Posterior cingulate gyrus (tissue), 11 donors: Measurements from ENCODE around the gene RPL7L1.
"Not testable (repeated sequence)": the region's sequence is repeated elsewhere in the genome, so short reads cannot be mapped to it uniquely, and the experiment has no call there.

Experiments used
- DNase-seq, 10 donors: peaks; one replicate each; pipeline versions ENCODE4 v3.0.0 to v3.0.0-alpha.2; 2020 to 2021; ENCODE audit warnings: mixed read lengths in 3 of 10
- intact Hi-C: fragments of 100-400 bp; cut with DNase I; formaldehyde crosslinking; loops from one replicate; pipeline ENCODE4 v1.15.1; 2023

Gene RPL7L1

DNA sequence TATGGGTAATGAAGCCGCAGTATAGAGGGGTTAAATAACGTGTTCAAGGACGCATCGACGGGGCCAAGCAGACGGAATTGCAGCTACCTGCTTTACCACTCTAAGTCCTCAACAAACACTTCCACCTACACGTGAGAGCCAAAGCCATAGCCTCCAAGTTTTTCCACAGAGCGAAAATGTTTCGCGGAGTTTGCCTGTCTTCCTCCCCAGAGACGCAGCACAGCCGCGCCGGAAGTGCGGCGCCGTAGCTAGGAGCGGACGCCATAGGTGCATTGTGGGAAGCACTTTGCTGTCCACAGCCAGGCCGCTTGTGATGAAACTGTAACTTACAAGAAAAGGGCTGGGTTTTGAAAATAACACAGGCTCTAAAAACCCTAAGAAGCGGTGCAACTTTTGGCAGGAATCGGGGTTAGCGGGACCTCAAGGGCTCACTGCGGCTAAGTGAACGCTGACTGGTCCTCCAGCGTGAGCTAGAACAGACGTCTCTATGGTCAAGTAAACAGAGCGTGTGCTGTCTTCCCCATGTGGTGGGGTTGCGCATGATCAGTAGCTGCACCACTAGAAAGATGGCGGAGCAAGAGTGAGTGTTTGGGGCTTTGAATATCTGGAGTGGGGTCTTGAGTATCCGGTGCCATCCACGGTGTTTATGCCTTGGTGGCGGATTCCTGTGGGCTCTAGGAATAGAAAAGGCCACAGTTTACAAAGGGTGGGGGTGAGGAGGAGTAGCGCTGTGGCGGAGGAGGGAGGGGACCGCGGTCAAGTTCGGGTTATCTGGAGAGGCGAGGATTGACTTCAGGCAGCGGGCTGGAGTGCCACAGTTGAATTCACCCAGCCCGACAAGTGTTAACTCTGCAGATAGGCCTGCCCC lies at the start of gene RPL7L1:
Gene RPL7L1, plus strand, starts transcription at position 245 of the 868 bp plus-strand sequence. Its CDS starts 295 bp downstream, at position 540.
- intact Hi-C loops = loop anchor here (5.0 kb wide), 1 partner anchor 132 kb away; the partner anchor contains the start of gene TBCC
- DNase-seq = peak; percentile 82 to 98 (median 88)

DNA sequence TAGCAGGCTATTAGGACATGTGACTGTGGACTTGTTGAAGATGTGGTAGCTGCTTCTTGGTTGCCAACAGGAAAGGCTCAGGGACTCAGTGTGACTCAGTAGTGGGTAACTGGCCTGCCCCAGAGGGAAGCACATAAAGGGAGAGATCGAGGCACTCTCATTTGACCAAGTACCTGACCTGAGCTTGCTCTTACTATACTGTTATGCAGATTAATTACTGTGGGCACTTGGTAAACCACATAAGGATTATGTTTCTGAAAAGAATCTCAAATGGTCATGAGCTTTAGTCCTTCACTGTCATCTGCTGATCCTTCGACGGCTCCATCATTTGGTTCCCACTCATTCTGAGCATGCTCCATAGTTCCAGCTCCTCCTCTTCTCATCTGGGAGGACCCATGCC lies 48.2 kb upstream of the RPL7L1 start:
- intact Hi-C loops = no loop called here
- no peak for DNase-seq

DNA sequence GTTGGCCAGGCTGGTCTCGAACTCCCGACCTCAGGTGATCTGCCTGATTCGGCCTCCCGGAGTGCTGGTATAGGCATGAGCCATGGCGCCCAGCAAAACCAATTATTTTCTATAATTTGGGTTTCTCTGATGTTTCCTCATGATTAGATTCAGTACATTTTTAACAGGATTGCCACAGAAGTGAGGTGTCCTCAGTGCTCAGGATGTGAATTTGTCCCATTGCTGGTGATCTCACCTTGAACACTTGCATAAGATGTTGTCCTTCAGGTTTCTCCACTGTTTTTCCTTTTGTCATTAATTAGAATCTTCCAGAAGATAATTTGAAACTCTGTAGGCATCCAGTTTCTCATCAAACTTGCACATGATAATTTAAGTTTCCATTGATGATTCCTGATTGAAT lies 45.4 kb upstream of the RPL7L1 start:
- DNase-seq = no peak
- intact Hi-C loops = no loop called here

DNA sequence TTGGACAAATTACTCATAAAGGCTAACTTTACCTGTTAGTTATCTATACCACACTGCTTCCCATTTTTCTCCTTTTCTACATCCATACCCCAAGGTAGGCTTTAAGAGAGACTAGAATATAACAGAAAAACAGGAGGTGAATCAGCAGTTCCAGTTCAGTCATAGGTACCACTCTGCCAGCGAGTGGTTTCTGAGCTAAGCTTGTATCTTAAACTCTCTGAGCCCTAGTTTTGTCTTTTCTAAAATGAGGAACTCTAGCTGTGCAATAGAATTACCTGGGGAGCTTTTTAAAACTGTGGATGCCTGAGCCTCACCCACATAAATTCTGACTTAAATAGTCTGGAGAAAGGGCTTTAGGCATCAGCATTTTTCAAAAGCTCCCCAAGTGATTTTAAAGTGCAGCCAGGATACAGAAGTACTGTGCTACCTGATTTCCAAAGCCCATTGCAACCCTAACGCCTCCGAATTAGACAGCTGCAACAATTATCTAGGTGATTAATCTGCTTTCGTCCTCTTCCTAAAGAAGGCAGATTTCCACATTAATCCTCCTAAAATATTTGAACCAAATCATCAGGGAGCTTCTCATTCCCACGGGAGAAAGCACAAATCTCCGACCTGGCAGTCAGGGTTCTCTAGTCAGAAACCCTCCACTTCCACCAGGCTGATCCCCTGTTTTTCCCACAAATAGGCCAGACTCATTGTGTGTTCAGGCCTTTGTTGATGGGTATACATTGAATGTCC lies 37.4 kb upstream of the RPL7L1 start:
- intact Hi-C loops = no loop called here

DNA sequence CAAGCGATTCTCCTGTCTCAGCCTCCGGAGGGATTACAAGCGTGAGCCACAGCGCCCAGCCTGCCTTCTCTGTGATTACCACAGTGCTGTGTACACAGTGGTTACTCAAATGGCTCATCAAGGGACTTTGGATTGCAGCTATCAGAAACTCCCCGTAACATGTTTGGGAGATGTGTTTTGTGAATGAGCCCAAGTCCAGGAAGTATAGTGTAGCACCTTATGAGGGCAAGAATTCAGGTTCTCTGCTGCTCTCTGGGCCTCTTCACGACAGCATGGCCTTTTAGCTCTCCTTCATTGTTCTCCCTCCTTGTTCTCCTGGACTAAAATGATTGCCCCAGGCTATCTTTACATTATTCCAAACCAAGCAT lies 34.1 kb upstream of the RPL7L1 start:
- intact Hi-C loops = no loop called here
- DNase-seq = peak in 1 of 10 donors; percentile 54

More for the DNA sequence above, 37.4 kb upstream of the RPL7L1 start:
- no peak for DNase-seq

DNA sequence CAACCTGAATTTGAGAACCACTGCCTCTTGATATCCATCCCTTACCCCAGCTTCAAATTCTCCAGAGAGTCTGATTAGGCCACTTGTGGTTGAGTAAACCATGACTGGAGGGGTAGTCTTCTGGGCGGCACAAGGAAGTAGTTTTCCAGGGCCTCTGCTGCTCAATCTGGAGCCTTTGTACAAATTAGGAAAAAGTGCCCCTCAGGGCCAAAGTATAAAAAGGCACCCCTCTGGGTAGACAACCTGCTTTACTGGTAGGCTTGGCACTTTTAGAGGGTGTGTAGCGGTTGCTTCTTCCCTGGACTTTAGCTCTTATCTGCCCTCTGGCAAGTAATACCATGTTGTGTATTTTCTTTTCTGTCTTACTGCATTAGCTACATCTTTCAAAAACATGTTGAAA lies 32.9 kb upstream of the RPL7L1 start:
- intact Hi-C loops = no loop called here
- DNase-seq = peak in 1 of 10 donors; percentile 2

DNA sequence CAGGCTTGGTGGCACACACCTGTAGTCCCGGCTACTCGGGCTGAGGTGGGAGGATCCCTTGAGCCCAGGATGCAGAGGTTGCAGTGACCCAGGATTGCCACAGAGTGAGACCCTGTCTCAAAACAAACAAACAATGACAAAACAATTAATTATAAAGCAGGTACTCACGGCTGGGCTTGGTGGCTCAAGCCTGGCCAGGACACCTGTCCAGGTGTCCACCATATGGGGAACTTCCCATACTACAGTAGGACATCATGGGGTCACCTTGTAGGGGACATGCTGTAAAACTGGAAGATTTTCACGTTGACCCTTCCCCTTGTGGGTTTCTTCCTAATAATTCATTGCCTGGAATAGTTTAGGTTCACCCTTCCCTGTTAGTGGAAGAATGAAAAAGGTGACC lies 30.7 kb upstream of the RPL7L1 start:
- intact Hi-C loops = no loop called here
- DNase-seq = peak in 1 of 10 donors; percentile 48

DNA sequence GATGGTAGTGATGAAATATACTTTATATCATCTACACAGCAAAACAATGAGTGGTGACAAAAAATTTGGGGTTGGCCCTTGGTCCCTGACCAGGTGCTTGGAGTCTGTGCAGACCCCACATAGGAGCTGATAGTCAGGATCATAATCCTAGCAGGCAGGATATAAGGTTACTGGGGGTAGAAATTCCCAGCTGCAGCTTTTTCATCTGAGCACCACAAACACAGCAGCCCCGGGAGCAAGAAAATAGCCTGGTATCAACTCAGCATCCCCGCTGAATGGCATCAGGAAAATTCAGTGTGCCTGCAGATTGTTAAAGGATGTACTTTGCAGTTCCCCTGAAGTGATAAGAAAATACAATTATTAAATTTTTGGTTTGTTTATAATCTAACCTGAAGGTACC lies 27.8 kb upstream of the RPL7L1 start:
- intact Hi-C loops = no loop called here
- DNase-seq = peak in 1 of 10 donors; percentile 8

DNA sequence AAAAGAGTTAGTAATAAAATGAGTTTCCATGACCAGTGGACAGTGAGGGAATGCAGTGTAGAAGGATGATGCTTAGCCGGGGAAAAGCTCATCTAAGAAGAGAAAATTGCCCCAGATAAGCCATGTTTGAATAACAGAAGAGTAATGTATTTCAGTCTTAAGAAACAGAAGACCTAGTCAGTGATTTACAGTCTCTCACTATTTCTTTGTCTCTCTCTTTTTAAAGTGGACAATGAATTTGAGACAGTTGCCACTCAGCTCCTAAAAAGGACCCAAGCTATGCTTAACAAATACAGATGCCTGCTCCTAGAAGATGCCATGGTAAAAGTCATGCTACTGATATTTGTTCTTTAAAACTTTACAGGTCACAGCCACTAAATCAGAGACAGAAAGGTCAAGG lies 19.4 kb upstream of the RPL7L1 start:
- intact Hi-C loops = no loop called here
- DNase-seq = no peak

DNA sequence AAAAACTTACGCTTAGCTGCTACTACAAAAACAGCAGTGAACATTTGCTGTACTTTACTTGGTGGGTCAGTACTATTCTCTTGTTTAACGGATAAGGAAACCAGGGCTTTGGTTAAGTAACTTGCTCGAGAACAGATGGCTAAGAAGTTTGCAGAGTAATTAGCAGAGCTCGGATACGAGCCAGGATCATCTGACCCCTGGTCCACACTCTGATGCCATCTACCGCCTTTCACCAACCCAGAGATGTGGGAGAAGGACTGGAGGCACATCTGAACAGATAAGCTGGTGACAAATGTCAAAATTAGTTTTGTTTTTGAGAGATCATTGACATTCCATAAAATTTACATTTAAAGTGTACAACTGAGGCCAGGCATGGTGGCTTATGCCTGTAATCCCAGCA lies 18.9 kb upstream of the RPL7L1 start:
- intact Hi-C loops = no loop called here

DNA sequence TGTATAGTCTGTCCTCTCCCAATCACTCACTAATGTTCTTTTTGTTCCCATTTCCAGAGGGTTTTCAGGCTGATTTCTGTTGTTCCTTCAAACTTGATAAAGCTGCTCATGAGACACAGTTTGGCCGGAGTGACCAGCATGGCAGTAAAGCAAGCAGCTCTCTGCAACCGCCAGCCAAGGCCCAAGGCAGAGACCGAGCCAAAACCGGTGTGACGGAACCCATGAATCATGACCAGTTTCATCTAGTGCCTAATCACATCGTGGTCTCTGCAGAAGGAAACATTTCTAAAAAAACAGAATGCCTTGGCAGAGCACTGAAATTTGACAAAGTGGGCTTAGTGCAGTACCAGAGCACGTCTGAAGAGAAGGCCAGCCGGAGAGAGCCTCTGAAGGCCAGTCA lies 14.8 kb upstream of the RPL7L1 start:
- no peak for DNase-seq
- intact Hi-C loops = no loop called here

More for the DNA sequence above, 18.9 kb upstream of the RPL7L1 start:
- no peak for DNase-seq

DNA sequence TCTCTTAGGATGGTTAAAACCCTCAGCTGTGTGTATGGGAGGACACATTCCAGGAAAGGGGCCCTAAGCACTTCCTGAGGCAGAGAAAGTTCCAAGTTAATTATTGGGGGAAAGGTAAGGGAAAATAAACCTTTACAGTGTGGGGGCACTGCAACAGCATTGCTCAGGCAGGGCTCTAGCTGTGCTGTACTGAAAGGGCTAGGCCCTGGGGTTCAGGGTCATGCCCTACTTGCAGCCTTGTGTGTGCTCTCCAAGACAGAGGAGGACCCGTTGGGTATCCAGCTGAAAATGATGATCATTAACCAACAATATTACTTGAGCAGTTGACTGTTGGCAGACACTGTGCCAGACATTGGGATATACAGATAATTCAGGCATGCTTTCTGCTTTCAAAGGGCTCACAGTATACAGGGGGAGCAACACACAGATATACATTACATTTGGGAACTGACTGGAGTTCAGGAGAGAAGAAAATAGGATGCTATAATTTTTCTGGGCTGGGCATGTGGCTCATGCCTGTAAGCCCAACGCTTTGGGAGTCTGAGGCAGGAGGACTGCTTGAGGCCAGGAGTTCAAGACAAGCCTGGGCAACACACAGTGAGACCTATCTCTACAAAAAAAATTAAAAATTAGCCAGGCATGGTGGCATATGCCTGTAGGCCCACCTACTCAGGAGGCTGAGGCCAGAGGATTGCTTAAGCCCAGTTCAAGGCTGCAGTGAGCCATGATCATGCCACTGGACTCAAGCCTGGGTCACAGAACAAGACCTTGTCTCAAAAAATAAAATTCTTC lies 9.1 kb upstream of the RPL7L1 start:
- no peak for DNase-seq
- intact Hi-C loops = no loop called here

DNA sequence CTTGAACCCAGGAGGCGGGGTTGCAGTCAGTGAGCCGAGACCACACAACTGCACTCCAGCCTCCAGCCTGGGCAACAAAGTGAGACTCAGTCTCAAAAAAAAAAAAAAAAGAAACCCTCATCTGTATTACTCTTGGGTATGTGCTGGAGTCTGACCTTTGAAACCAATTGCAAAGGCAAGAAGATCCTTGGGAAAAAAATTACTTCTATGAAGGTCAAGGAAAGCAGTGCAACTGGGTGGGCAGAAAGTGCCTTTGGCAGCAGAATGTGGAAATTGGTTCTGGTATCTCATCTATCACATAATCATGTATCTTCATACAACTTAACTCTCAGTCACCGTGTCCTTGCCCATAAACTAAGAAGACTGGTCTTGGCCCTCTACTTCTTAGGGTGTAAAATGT lies 7.7 kb upstream of the RPL7L1 start:
- DNase-seq = no peak
- intact Hi-C loops = no loop called here

DNA sequence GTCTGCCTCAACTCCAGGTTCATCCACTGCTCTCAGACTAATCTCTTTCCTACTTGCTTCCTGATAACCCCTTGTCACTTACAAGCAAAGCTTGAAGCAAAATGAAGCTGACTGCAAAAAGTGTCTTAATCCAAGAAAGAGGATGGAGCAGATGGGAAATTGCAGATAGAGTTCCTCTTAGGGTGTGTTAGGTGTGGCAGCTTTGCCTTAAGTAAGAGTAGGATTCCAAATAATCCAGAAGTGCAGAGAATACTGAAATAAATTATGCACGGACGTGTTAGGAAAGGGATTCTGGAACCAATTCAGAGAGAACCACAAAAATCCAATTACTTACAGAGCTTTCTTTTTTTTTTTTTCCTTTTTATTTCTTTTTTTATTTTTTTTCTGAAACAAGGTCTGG lies 6.1 kb upstream of the RPL7L1 start:
- intact Hi-C loops = no loop called here
- no peak for DNase-seq

DNA sequence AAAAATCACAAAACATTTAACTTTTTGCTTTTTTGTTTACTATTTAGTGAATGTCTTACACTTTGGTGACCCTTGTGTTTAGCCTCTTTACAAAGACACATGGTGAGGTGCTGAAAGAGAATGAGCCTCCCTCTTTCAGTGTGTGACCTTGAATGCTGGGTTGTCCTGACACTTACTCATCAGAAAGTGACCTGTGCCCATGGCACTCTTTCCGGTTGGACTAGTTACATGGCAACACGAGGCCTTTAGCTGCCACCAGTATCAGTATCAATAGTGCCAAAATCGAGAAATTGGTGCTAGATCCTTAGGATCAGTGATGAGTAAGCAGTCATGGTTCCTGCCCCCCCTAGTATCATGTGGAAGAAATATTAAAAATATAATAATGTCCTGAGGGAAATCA lies 1.7 kb upstream of the RPL7L1 start:
- no peak for DNase-seq
- intact Hi-C loops = loop anchor here (5.0 kb wide), 1 partner anchor 130 kb away; the partner anchor contains the start of gene TBCC

DNA sequence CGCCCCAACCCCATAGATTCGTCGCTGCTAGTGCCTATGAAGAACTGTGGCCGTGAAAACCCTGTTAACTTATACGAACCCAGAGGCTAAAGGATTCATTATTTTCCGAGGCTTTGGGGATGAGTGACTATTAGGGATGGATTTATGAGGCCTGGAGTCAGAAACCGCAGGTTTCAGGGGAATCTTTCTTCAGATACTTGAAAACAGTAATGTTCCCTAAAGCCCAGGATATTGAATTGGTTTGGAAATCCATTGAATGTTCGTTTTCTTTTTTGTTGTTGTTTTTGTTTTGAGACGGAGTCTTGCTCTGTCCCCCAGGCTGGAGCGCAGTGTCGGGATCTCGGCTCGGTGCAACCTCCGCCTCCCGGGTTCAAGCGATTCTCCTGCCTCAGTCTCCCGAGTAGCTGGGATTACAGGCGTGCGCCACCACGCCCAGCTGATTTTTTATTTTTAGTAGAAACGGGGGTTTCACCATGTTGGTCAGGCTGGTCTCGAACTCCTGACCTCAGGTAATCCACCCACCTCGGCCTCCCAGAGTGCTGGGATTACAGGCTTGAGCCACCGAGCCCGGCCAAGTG lies 913 bp downstream of the RPL7L1 start:
- DNase-seq = peak in 1 of 10 donors; percentile 68
- intact Hi-C loops = not testable (repeated sequence)

DNA sequence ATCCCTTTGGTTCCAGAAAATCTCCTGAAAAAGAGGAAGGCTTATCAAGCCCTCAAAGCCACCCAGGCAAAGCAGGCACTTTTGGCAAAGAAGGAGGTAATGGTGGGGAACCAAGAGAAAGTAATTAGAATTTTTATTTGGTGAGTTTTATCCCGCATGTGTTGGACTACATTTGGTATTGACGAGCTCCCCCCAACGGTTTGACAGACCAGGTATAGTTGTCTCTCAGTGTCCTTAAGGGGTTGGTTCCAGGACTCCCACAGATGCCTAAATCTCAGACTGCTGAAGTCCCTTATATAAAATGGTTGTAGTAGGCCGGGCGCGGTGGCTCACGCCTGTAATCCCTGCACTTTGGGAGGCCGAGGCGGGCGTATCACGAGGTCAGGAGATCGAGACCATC lies 1.5 kb downstream of the RPL7L1 start:
- intact Hi-C loops, DNase-seq: not testable (repeated sequence)

DNA sequence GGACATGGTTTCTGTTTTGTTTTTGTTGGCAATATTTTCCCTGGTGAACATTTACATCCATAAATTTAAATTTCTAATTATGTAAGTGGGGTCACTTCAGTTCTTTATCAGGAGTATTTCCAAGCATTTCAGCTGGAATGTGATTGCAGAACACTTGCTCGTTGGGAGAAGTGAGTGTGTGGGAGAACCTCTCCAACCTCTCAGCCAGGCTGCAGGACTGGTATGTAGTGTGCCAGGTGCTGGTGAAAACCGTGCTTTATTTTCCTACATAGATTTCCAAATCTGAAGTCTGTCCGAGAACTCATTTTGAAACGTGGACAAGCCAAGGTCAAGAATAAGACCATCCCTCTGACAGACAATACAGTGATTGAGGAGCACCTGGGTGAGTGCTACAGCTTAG lies 6.3 kb downstream of the RPL7L1 start:
- intact Hi-C loops = no loop called here
- DNase-seq = no peak

DNA sequence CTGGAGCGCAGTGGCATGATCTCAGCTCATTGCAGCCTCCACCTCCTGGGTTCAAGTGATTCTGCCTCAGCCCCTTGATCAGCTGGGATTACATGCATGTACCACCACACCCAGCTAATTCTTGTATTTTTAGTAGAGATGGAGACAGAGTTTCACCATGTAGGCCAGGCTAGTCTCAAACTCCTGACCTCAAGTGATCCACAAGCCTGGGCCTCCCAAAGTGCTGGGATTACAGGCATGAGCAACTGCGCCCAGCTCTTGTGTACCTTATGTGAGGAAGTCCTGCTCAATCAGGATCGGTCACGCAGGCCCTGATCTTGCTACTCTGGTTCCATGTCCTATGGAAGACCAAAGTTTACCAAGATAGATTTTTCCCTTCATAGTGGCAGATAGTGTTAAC lies 8.8 kb downstream of the RPL7L1 start:
- DNase-seq, intact Hi-C loops: not testable (repeated sequence)

DNA sequence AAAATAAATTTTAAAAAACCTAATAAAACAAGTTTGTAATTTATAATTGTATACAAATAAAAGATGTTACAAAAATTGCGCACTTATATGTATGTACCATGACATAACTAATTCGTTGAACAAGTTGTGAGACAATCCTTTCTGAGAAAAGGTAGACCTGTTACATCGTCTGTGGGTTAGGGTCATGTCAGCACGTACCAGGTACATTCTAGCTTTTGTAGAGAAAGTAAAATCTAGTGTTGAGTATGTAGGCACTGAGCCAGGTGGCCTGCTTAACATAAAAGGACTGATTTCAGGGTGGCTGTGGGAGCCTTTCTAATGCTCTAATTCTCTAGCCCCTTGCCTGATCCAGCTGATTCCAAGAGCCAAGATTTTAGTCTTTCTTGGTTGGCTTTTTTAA lies 10.4 kb downstream of the RPL7L1 start:
- DNase-seq = no peak
- intact Hi-C loops = loop anchor here (10.0 kb wide), 1 partner anchor 105 kb away; the partner anchor contains the start of gene BICRAL
